K562 (cell line): Measurements from ENCODE around the gene TMEM121. TPM values are rescaled to one million over a fixed set of nuclear protein-coding genes. Genes with fewer than 3 reads are reported as not detected.

Source experiments
- ATAC-seq: fragments of 200-7000 bp; cut with Tn5 transposase; 3 replicates; pipeline ENCODE4 v1.9.1; 2020; ENCODE audit warnings: moderate library complexity
- BruUV-seq: library from RNA; stranded (reverse); fragments of 400-500 nt; replicated peaks from 2 replicates; lab custom pipeline; 2021; lab: Mats Ljungman, UMichigan
- CTCF ChIA-PET: fragments of 300-600 bp; formaldehyde crosslinking; extraction: SDS; loops from one replicate; lab custom pipeline; 2021; ENCODE audit warnings: low intra/inter-chr PET ratio; lab: Yijun Ruan, JAX
- POLR2A ChIA-PET: fragments of 300-600, 350-650 bp; sonication (Branson Sonifier 250); formaldehyde crosslinking; extraction: SDS; loops from one replicate; lab custom pipeline; 2021; ENCODE audit warnings: antibody characterized with exemption, inconsistent platforms; lab: Yijun Ruan, JAX
- DNase-seq, 4 experiments: peaks; one replicate each; pipeline versions ENCODE4 v3.0.0 to v3.0.0-alpha.2; 2011 to 2018; ENCODE audit warnings: low spot score in 3 of 4, mixed read lengths in 3 of 4; ENCODE audit errors: extremely low read depth in 1 of 4
- FAIRE-seq: peaks from 2 replicates; lab custom pipeline; 2011; peaks lifted over from hg19 to GRCh38; lab: Jason Lieb, UNC
- H2AFZ ChIP-seq: 2 replicates; pipeline ENCODE4 v1.6.0; 2011; ENCODE audit warnings: low read depth, low read length, control low read depth, inconsistent platforms
- H3K27ac ChIP-seq: fragments of 200-600 bp; 3 replicates; pipeline ENCODE4 v1.8.0; 2011; ENCODE audit warnings: low read depth, mild to moderate bottlenecking, control low read depth, inconsistent platforms, low read length, moderate library complexity, mixed read lengths; ENCODE audit errors: extremely low read depth
- H3K27me3 ChIP-seq, 2 experiments: fragments of 300-600 bp in 1 of 2; 2 replicates in 1 of 2; 3 replicates in 1 of 2; pipeline versions ENCODE4 v1.6.0 to v1.8.0; 2011; ENCODE audit warnings: inconsistent platforms in 2 of 2, low read length in 2 of 2, mild to moderate bottlenecking in 1 of 2, mixed read lengths in 1 of 2, moderate library complexity in 1 of 2; ENCODE audit not compliant: control insufficient read depth in 2 of 2, insufficient read depth in 2 of 2
- H3K36me3 ChIP-seq: fragments of 300-600 bp; 3 replicates; pipeline ENCODE4 v1.8.0; 2011; ENCODE audit warnings: mild to moderate bottlenecking, low read length, inconsistent platforms; ENCODE audit not compliant: control insufficient read depth, insufficient read depth
- H3K4me1 ChIP-seq, 2 experiments: fragments of 200-600 bp in 1 of 2; replicated peaks in 1 of 2; 2 replicates in 1 of 2; 3 replicates in 1 of 2; pipeline versions ENCODE4 v1.5.1 to v1.8.0; 2011; ENCODE audit warnings: inconsistent platforms in 2 of 2, low read length in 2 of 2, mild to moderate bottlenecking in 1 of 2, mixed read lengths in 1 of 2, moderate library complexity in 1 of 2; ENCODE audit not compliant: control insufficient read depth in 2 of 2, insufficient read depth in 2 of 2
- H3K4me2 ChIP-seq: 2 replicates; pipeline ENCODE4 v1.6.1; 2011; ENCODE audit warnings: low read length, control low read depth, inconsistent platforms, mixed read lengths; ENCODE audit not compliant: insufficient read depth
- H3K4me3 ChIP-seq: fragments of 200-600 bp; sonication (generic), shearing (Covaris generic); 2 replicates; pipeline ENCODE4 v1.5.1; 2016; ENCODE audit warnings: control low read depth, inconsistent platforms
- H3K79me2 ChIP-seq: fragments of 200-600 bp; 3 replicates; pipeline ENCODE4 v1.8.0; 2011; ENCODE audit warnings: low read length, inconsistent platforms; ENCODE audit not compliant: control insufficient read depth, insufficient read depth
- H3K9ac ChIP-seq, 2 experiments: 2 replicates each; pipeline versions ENCODE4 v1.6.0 to v1.6.1; 2011; ENCODE audit warnings: low read depth in 2 of 2, low read length in 2 of 2, control low read depth in 1 of 2, inconsistent platforms in 1 of 2, mild to moderate bottlenecking in 1 of 2, mixed read lengths in 1 of 2; ENCODE audit not compliant: insufficient read depth in 1 of 2
- H3K9me1 ChIP-seq: one replicate; pipeline ENCODE4 v1.6.0; 2011; ENCODE audit warnings: inconsistent platforms, mild to moderate bottlenecking, low read length, moderate library complexity; ENCODE audit not compliant: control insufficient read depth, insufficient read depth
- H3K9me3 ChIP-seq: replicated peaks from 2 replicates; pipeline ENCODE4 v1.5.1; 2011; ENCODE audit warnings: low read depth, low read length, inconsistent platforms; ENCODE audit not compliant: control insufficient read depth, insufficient read depth
- H4K20me1 ChIP-seq: replicated peaks from 2 replicates; pipeline ENCODE4 v1.6.1; 2011; ENCODE audit warnings: low read length, inconsistent platforms, mixed read lengths; ENCODE audit not compliant: control insufficient read depth, insufficient read depth
- CBX1 ChIP-seq: sonication (generic); IDR thresholded peaks from 2 replicates; pipeline ENCODE4 v1.6.1; 2016; ENCODE audit warnings: antibody characterized with exemption, low read depth, mild to moderate bottlenecking
- CEBPG ChIP-seq, 3 experiments: fragments of 200-800 bp in 1 of 3; sonication (Bioruptor generic) in 1 of 3; sonication (generic) in 1 of 3; formaldehyde crosslinking in 1 of 3; IDR thresholded peaks in 2 of 3; conservative IDR thresholded peaks in 1 of 3; 2 replicates each; pipeline versions ENCODE4 v1.6.1 to v1.8.0; 2016 to 2022; ENCODE audit warnings: missing compliant biosample characterization in 2 of 3, missing genetic modification characterization in 2 of 3, mild to moderate bottlenecking in 1 of 3, missing genetic modification reagents in 1 of 3
- NCOA1 ChIP-seq: fragments of 450-650 bp; IDR thresholded peaks from 2 replicates; pipeline ENCODE4 v1.6.1; 2016; ENCODE audit warnings: low read depth
- RREB1 ChIP-seq: fragments of 250-450 bp; sonication (Bioruptor Pico); IDR thresholded peaks from 2 replicates; pipeline ENCODE4 v1.4.0; 2020
- SMAD1 ChIP-seq: fragments of 150-350 bp; IDR thresholded peaks from 2 replicates; pipeline ENCODE4 v1.6.1; 2014; ENCODE audit warnings: low read length, low read depth; ENCODE audit not compliant: partially characterized antibody
- SMC3 ChIP-seq: conservative IDR thresholded peaks from 2 replicates; pipeline ENCODE4 v1.6.1; 2011; ENCODE audit warnings: low read depth, low read length, improper control_type of control experiment; ENCODE audit not compliant: insufficient read depth
- ZNF717 ChIP-seq: fragments of 250-450 bp; sonication (Bioruptor Pico); IDR thresholded peaks from 2 replicates; pipeline ENCODE4 v1.5.0; 2021
- WGBS: fragments of 100-300 bp; shearing (Covaris generic); methylation state at CpG from one replicate; pipeline ENCODE4 v1.1.6; 2016; ENCODE audit warnings: low coverage, mixed read lengths; ENCODE audit not compliant: insufficient coverage; ENCODE audit errors: missing lambda C conversion rate; 5-methylcytosine and 5-hydroxymethylcytosine counted together
- in situ Hi-C: fragments of 300-500 bp; cut with MboI; formaldehyde crosslinking; loops from 4 replicates; pipeline ENCODE4 v1.15.0; 2018; ENCODE audit warnings: inconsistent platforms, mixed read lengths
- intact Hi-C: fragments of 100-400 bp; cut with micrococcal nuclease; formaldehyde crosslinking; loops from 2 replicates; pipeline ENCODE4 v1.14.2; 2022
- polyA plus RNA-seq, 8 experiments: library from polyadenylated mRNA; depleted of rRNA in 4 of 8; stranded (reverse) in 5 of 8; unstranded in 3 of 8; fragments of >200 nt; fragmentation: Nextera tagmentation in 2 of 8; fragmentation: Illumina TruSeq in 1 of 8; extraction: Ambion mirVana in 2 of 8; extraction: Trizol in 1 of 8; gene quantifications; 2 replicates each; pipeline versions ENCODE4 v1.2.1 to v1.2.3, GENCODE V29; 2011 to 2014; ENCODE audit warnings: inconsistent platforms in 1 of 8, missing spikeins in 1 of 8
- total RNA-seq, 7 experiments: library from RNA; depleted of rRNA in 6 of 7; stranded (reverse); fragments of >200 nt in 6 of 7; fragmentation: Illumina TruSeq in 2 of 7; extraction: Trizol in 2 of 7; gene quantifications; 2 replicates each; pipeline versions ENCODE4 v1.2.1 to v1.2.3, GENCODE V29; 2011 to 2021; ENCODE audit warnings: low replicate concordance in 1 of 7

TMEM121 gene
- total and polyA plus RNA-seq, 9 of the 15 experiments (the other 6 are each of a cell fraction or from before 2014, with no cell fraction given), result 0.31 to 0.36 TPM; not detected in 7

GRCh38 chr14:105519946-105520698 is 6.3 kb upstream of the TMEM121 start:
- intact Hi-C loops, result loop anchor here (10.0 kb wide), 1 partner anchor 45 kb away; the partner anchor contains the start of gene CRIP2
- CTCF ChIA-PET, result no interaction called here
- POLR2A ChIA-PET, result no interaction called here

More at GRCh38 chr14:105519946-105520698, 6.3 kb upstream of the TMEM121 start:
- no peaks in the 10 kb centered on the region for H3K4me1 ChIP-seq
- no peak overlapping the region for H3K9ac ChIP-seq
- no peaks in the 10 kb centered on the region for H3K9me1 ChIP-seq
- H2AFZ ChIP-seq, result no peak overlapping the region
- no peaks in the 10 kb centered on the region for H3K36me3 ChIP-seq
- no peak overlapping the region for H3K27ac ChIP-seq
- TF ChIP-seq NCOA1, result no peak
- TF ChIP-seq RREB1 (CRISPR knock-in tag), result no peak
- TF ChIP-seq CBX1, result no peak
- TF ChIP-seq SMC3, result no peak
- no peak for TF ChIP-seq SMAD1
- no peak for TF ChIP-seq CEBPG (CRISPR knock-in tag; IDR thresholded peaks at IDR 0.05)
- no peak for TF ChIP-seq CEBPG (tag; conservative IDR thresholded peaks at IDR 0.05 in 1 of 2, IDR thresholded peaks at IDR 0.05 in 1 of 2)
- TF ChIP-seq ZNF717 (CRISPR knock-in tag), result no peak
- no peaks in the 10 kb centered on the region; a peak in 3 of 5 replicates for H3K27me3 ChIP-seq
- no peak overlapping the region for H3K4me3 ChIP-seq
- no peak for FAIRE-seq
- H3K79me2 ChIP-seq, result no peaks in the 10 kb centered on the region
- in situ Hi-C loops, result no loop called here
- ATAC-seq, result no peak
- H3K9me3 ChIP-seq, result no peaks in the 10 kb centered on the region
- DNase-seq, result no peak
- no peak overlapping the region for H3K4me2 ChIP-seq
- no peaks in the 10 kb centered on the region for H4K20me1 ChIP-seq
- WGBS, result 3% methylated on average over 14 of the region's 14 CpGs
- BruUV-seq, result no TSS peak
